CD4-positive, alpha-beta T cell treated with Interleukin-15 for 1 hour (primary cell): ENCODE measurements around the gene EBF4.
A peak's percentile ranks its signal among the peaks of the same experiment; 100 is the strongest.

Source experiments
- DNase-seq: peaks from one replicate; pipeline ENCODE4 v3.0.0-alpha.2; 2020

Gene EBF4

DNA sequence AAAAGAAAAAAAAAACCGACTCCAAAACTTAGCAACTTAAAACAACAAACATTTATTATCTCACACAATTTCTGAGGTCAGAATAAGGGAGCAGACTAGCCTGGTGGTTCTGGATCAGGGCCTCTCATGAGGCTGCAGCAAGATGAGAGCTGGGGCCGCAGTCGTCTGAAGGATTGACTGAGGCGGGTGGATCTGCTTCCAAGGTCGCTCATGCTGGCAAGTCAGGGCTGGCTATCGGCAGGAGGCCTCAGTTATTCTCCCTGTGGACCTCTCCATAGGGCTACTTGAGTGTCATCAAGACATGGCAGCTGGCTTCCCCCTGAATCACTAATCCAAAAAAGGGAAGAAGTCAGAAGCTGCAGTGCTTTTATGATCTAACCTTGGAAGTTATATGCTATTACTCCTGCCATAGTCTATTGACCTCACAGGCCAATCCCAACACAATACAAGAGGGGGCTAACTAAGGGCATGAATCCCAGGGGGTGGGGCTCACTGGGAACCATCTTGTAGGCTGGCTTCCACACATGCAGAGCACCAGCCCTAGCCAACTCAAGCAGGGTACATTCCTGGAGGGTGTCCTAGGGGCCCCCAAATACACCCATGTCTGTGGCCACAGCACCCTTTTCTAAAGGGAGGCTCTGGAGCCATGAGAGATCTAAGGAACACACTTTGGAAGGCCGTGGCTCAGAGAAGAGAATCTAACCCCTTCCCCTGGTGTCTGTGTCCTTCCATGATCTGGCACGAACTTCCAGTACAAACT lies 11.3 kb downstream of the EBF4 start:
- DNase-seq: no peak

DNA sequence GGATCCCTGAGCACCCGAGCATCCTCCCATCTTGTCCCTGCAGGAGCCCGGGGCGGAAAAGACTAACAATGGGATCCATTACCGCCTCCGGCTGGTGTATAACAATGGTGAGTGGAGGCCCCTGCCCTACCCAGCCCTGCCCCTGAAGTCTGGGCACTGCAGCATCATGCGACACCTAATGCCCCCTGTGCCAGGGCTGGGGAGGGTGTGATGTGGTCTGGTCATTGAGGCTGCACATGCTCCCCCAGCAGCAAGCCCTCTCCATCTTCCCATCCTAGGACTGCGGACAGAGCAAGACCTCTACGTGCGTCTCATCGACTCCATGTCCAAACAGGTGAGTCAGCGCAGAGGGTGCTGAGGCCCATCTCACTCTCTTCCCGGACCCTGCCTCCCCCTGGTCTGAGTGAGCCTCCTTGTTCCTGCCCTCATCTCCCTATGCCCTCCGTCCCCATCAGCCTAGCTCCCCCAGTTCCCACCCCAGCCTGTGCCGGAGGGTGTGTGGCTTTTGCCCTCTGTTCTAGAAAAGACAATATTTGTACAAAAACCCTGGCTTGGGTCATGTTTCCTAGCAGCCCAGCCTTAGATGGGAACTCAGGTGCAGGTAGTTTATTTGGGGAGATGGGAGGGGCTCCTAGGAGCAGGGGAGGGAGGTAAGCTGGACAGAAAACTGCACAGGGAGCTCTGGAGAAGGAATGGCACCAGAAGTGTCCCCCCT lies 13.5 kb downstream of the EBF4 start:
- DNase-seq: no peak

DNA sequence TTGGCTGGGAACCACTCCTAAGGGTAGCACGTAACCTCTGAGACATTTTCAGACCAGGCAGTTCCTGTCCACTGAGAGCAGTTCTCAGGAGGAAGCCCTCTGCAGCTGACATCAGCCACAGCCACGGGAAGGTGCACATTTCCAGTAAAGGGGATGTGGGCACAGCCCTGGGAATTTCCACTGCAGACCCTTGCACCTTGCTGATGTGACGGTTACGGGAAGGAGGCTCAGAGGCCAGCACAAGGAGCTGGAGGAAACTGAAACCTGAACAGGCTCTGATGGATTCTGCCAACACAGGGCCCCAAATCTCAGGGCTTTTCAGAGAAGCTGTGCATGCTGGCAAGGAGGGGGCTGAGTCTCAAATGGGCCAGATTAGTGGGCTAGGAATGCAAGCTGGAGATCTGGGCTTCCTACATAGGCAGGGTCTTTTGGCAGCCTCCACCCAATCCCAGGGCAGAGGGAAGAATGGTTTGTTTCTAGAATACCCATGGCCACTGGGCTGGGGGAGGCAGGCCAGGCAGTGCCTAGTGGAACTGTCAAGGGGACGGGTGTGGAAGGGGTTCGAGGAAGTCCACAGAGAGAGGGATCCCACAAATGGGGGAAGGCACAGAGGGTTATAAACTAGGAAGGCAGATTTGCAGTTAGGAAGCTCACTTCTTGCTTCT lies 14.2 kb downstream of the EBF4 start:
- DNase-seq: no peak

DNA sequence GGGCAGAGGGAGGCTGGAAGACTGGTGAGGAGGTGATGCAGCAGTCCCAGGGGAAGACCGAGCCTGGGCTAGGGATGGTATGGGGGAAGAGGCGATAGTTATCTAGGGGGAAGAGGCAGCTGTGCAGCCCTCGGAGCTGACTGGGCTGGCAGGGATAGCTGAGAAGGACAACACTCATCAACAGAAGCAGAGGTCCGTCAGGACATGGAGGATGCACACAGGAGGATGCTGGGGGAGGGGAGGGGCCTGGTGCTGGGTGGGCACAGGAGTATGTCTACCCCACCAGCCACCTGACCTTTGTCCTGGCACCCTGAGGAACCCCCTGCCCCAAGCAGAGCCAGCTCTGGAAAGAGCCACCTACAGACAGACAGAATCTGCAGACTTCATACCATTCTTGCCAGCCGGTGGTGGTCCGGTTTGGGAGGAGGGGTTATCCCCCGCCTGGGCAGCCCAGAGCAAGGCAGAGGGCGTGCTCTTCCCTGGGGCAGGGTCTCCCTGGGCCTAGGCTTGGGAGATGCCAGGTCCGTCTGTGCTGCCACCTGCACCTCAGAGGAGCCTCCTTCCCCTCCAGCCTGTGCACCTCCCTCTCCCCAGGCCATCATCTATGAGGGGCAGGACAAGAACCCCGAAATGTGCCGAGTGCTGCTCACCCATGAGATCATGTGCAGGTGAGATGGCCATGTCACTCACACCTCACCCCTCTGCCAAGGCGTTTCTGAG lies 14.9 kb downstream of the EBF4 start:
- DNase-seq: no peak

DNA sequence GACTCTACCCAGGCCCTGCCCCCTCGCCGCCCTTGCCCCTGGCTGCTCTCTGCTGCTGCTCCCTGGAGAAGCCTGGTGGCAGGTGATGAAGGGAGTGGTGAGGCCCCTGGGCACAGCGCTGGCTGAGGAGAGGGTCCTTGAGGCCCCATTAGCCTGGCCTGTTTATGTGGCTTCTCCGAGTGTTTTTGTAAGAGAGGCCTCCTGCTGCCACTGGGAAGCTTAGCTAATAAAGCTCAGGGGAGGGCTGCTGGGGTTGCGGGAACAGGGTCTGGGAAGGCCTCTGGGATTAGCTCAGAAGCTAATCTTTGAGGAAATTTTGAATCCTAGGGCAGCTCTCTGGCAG lies 15.5 kb downstream of the EBF4 start:
- DNase-seq: no peak

DNA sequence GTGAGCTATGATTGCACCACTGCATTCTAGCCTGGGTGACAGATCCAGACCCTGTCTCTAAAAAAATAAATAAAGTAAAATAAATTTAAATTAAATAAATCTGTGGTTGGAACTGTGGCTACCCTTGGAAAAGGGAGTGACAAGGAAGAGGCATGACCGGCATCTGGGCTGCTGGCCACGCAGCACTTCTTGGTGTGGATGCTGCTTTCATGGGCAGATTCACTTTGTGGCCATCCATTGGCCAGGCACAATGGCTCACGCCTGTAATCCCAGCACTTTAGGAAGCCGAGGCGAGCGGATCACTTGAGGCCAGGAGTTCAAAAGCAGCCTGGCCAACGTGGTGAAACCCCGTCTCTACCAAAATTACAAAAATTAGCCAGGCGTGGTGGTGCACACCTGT lies 16.1 kb downstream of the EBF4 start:
- no peak for DNase-seq

DNA sequence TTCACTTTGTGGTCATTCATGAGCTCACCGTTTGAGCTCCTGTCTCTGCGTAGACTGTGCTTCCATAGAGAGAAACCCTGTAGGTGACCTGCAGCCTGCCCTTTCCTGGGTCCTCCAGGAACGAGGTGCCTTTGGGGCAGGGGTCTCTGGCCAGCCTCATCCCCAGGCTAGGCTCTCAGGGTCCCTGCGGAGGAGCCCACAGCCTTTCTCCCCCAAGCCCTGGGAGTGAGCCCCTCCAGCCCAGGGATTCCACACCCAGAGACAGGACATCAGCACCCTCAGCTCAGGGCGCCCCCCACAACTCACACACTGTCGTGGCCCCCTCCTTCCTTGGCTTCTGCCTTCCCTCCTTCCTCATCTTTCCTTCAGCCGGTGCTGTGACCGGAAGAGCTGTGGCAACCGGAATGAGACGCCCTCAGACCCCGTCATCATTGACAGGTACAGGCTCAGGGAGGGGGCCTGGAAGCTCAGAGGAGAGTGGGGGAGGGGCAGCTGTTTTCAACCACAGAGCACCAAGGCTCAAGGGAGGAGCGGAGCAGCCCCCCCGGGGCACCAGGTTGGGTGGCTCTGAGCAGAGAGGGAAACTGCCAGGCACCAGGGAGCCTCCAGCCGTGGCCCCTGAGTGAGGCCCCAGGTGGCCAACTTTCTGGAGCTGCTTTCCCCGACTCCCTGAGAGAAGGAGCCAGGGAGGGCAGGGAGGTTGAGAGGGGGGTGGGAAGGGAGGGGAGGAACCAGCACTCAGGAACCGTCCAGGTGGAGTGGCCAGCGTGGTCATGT lies 16.8 kb downstream of the EBF4 start:
- no peak for DNase-seq

GRCh38 chr20:2713285-2713684 lies 20.7 kb downstream of the EBF4 start:
- DNase-seq: no peak

- DNase-seq: peak; percentile 55
Observed at GRCh38 chr20:2729251-2729713, 36.7 kb downstream of the EBF4 start.

DNA sequence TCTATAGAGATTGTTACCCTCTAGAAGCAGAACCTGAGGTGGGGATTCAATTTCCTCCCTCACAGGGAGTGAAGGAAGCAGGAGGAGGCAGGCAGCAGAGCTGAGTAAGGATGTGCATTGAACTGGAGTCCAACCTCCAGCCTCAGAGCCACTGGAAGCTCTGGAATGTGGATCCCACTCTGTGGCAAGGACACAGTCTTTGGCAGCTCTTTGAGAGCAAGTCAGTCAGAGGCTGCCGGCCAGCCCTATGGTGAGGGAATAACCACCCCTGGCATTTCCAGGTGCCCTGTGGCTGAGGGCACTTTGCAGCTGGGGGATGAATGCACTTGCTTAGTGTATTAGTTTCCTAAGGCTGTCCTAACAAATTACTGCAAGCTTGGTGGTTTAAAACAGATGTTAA lies 37.2 kb downstream of the EBF4 start:
- no peak for DNase-seq

DNA sequence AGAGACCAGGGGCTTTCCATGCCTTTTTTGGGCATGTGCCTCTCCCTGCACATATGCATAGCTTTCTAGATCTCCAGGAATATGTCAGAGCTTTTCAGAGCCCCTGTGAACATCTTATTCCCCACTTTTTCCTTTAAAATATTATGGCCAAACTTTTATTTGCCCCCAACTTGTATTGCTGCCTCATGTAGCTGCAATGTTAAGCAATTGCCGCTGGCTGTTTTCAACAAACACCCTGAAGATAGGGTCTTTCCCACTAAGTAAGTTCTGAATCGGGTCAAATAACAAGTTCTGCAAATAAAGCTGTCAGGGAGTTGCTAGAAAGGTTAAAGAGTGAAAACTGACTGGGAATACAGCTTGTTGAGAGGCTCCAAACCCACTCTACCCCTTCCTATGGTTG lies 42.3 kb downstream of the EBF4 start:
- no peak for DNase-seq

DNA sequence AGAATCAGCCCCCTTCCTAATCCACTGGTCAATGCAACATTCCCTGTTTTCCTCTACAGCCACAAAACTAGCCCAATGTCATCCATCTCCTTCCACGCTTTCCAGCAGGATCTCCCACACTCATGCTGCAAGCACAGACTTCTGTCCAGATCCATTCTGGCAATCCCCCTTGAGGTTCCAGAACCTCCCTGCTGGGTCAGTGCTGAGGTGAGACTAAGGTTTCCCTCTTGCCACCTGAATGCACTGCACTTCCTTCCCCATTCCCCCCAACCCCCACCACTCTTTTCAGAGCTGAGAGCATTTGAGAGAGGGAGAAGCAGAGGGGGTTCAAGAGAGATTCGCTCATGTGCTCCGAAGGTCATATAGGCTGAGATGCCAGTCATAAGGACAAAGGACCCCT lies 43.9 kb downstream of the EBF4 start:
- no peak for DNase-seq

- DNase-seq: no peak
Observed at GRCh38 chr20:2738331-2739041, 45.9 kb downstream of the EBF4 start.

- DNase-seq: no peak
Observed at GRCh38 chr20:2739042-2739398, 46.4 kb downstream of the EBF4 start.

- no peak for DNase-seq
Observed at GRCh38 chr20:2740702-2741101, 48.1 kb downstream of the EBF4 start.

DNA sequence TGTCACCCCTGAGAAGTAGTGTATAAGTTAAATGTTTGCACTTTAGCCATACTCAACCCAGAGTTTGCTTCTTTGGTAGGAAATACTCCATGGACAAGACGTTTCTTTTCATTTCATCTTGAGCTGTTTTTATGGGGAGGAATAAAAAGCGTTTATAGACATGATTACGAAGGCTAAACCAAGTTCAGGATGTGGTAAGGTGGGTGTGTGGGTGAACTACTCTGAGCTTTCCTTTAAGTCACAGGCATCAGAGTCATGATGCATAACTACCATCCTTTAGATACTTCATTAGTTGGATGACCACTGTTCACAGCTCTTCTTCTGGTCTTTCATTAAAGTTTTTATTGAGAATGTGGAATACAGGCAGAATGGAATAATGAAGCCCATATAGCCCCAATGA lies 48.9 kb downstream of the EBF4 start:
- no peak for DNase-seq

DNA sequence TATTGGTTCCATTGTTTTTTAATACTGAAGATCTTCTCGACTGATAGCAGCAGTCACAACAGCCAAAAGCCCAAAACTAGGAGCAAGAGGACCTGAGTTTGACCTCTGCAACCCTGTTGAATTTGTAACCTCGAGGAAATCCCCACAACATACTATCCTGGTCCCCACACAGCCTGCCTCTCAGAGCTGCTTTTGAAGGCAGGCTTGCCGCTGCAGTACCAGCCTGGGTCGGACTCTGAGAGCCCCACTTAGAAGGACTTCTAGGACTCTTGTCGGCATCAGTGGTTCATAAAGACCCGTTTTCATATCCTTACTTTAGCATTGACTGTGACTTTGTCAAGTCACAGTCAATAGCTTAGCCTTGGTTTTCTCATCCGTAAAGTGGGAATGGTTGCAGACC lies 49.3 kb downstream of the EBF4 start:
- no peak for DNase-seq

GRCh38 chr20:2742431-2742830 lies 49.9 kb downstream of the EBF4 start:
- no peak for DNase-seq

GRCh38 chr20:2742934-2743559 lies 50.5 kb downstream of the EBF4 start:
- DNase-seq: peak; percentile 76

DNA sequence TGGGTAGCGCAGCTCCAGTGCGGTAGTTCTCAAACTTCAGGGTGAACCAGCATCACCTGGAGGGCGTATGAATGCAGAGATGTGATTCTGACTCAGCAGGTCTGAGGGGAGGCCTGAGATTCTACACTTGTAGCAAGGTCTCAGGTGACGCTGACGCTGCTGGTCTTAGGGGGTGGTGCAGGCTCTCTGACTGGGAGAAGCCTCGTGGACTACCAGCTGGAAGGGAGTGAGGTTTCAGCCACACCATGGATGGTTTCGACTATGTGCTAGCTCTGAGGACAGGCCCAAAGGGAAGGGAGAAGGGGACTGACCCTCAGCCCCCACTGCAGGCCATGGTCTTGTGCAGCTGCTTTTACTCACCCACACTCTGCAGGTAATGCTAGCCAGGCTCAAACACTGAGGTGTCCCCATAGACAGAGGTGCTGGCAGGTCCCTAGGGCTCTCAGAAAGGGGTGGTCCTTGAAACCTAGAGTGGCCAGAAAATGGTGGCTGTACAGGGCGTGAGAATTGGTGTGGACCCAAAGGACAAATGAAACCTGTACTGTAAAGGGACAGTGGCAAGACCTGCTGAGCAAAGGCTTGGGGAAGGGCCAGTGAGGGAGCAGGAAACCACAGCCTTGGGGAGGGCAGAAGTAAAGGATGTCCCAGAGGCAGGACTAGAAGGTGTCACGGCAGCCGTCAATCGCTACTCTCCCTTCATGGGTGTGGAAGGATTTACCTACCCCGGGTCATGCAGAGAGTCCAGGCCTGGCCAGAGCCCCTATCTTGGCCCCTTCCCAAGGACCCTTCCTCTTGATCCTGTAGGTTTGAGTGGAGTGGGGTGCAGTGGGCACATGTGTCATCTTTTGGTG lies 52.7 kb downstream of the EBF4 start:
- DNase-seq: no peak
